Suprapubic skin (tissue), 4 donors: ENCODE results near the gene CORO2A.
A peak's percentile ranks its signal among the peaks of the same experiment; 100 is the strongest.

Experiments used
- CTCF ChIP-seq, 2 donors: fragments of 200-600 bp in 1 of 2; fragments of 450-650 bp in 1 of 2; sonication (generic) in 1 of 2; IDR thresholded peaks; one replicate each; pipeline ENCODE4 v1.5.1; 2016 to 2019; ENCODE audit warnings: antibody characterized with exemption in 2 of 2, mild to moderate bottlenecking in 1 of 2, moderate library complexity in 1 of 2
- EP300 ChIP-seq: sonication (generic); formaldehyde crosslinking; IDR thresholded peaks from one replicate; pipeline ENCODE4 v1.6.1; 2017; ENCODE audit warnings: antibody characterized with exemption
- POLR2A ChIP-seq, 2 donors: fragments of 450-650 bp; IDR thresholded peaks; one replicate each; pipeline ENCODE4 v1.6.1; 2017; ENCODE audit warnings: antibody characterized with exemption in 2 of 2, mild to moderate bottlenecking in 2 of 2, moderate library complexity in 2 of 2
- POLR2AphosphoS5 ChIP-seq, 3 donors: sonication (generic); formaldehyde crosslinking; IDR thresholded peaks; one replicate each; pipeline ENCODE4 v1.6.1; 2017; ENCODE audit warnings: antibody characterized with exemption in 3 of 3

GRCh38 chr9:98192503-98193335 is at the start of gene CORO2A:
- TF ChIP-seq CTCF (IDR thresholded peaks at IDR 0.05): peak in 1 of 2 donors; percentile 28
- no peak for TF ChIP-seq POLR2A (IDR thresholded peaks at IDR 0.05)
- peak in 1 of 3 donors; percentile 13 for TF ChIP-seq POLR2AphosphoS5 (IDR thresholded peaks at IDR 0.05)
- TF ChIP-seq EP300: no peak
